Inferior parietal cortex (tissue), 1 donor: ENCODE results near the gene CAPN5.

ENCODE experiments used
- DNase-seq: peaks from one replicate; pipeline ENCODE4 v3.0.0-alpha.2; 2016; ENCODE audit errors: extremely low spot score

CAPN5 gene

DNA sequence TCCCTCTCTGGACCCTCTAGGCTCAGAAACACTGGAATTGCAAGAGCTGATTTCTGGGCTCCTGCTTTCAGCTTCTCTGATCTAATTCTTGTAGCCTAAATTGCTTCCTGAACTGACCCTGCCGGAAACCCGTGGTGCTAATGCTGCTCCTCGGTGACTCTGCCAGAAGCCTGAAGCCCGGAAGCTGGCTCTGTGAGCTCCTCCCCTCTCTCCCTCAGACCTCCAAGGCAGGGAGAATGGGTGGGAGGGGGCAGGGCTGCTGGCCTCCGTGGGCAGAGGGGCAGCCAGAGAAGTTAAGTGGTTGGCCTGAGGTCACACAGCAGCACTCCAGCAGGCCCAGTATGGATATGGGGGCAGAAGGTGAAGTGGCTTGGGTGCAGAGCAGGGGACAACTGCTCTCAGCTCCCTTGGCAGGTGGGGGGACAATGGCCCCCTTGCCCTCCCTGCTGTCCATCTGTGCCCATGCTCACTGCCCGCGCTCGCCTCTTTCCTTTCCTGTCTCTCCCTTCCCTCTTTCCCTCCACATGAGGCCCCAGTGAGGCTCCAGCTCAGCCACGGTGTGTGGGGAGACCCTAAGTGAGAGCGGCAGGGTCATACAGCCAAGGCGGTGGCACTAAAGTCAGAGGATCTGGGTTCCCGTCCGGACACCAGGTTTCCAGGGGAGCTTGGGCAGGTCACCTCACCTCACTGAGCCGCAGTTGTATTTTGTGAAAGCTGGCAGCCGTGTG is 16.2 kb downstream of the CAPN5 start:
- DNase-seq, result no peak

DNA sequence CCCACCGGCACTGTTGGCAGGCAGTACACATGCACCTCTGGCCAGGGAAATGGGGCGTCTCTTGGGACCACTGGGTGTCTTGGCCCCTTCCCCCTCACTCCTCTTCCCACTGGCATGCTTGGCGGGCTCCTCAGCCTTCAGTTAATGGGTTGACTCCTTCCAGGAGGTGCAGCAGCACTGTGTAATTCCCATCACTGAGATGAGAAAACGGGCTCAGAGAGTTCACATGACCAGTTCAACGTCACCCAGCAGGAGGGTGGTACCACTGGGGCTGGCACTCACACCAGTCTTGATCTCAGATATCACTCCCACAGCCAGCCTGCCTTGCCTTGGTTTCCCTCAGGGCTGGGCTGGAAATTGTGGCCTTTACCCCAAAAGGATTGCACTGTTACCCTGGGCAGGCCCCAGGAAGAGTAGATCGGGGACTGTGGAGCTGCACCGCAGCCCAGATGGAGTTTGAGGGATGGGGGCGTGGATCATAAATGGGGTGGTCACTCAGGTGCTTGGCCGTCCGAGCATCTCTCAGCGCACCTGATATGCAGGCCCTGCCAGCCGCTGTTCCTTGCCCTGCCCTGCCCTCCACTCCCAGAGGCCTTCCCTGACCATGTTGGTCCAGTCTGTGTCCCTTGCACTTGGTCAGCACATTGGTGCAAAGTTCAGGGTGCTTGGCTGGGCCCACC is 16.9 kb downstream of the CAPN5 start:
- no peak for DNase-seq

DNA sequence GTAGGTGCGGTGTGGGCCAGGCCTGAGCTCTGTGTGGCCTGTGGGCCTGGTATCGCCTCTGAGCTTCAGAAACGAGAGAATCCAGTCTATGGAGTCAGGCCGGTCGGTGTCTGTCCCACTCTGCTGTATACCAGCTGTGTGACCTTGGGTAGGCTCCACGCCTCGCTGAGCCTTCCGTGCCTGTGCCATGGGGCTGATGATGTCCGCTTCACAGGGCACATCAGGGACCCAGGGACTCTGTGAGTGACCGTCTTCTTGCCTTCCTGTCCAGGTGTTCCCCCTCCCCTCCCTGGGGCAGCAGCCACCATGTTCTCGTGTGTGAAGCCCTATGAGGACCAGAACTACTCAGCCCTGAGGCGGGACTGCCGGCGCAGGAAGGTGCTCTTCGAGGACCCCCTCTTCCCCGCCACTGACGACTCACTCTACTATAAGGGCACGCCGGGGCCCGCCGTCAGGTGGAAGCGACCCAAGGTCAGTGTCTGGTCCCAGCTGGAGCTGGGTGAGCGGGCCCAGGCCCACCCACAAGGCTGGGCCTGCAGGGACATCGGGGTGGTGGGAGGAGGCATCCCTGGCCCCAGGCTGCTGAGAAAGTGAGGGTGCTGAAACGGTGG is 17.9 kb downstream of the CAPN5 start:
- no peak for DNase-seq

- DNase-seq, result no peak
These were observed 18.9 kb downstream of the CAPN5 start for GRCh38 chr11:77085652-77086051.

DNA sequence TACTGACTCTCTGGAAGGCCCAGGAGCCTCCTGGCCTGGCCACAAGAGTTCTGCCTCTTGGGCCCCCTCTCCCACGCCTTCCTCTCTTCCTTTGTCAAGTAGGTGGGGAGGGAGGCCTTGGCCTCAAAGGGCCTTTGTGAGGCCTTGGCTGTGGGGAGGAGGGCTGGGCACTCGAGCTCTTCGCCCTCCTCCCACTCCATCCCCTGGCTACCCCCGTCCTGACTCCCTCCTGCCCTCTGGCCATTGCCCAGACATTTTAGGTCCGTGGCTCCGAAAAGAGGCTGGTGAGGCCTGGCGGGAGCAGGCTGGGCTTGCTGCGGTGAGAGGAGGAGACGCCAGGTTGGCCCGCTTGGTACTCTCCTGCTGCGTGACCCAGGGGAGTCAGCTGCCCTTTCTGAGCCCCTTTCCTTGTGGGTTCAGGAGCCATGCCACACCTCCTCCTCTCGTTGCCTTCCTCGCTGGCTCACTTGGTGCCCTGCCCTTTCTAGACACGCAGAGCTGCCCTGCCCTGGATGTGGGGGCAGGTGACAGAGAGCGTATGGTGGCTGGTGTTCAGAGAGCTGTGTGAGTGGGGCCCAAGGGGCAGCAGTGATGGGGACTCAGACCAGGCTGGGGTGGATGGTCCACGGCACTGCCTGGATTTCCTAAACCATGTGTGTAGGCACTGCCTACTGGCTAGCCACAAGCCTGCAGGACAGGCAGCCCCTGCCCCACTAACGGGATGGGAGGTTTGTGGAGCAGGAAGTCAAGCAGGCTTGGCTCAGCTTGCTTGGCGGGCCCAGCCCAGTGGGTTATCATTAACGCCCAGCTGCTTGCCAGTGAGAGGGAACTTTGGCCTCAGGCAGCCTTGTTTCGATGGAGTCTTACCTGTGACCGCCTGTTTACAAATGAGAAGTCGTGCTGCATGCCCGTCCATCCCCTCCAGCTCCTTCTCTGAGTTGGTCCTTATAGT is 20.0 kb downstream of the CAPN5 start:
- no peak for DNase-seq

- no peak for DNase-seq
These were observed 21.0 kb downstream of the CAPN5 start for GRCh38 chr11:77087723-77088225.

DNA sequence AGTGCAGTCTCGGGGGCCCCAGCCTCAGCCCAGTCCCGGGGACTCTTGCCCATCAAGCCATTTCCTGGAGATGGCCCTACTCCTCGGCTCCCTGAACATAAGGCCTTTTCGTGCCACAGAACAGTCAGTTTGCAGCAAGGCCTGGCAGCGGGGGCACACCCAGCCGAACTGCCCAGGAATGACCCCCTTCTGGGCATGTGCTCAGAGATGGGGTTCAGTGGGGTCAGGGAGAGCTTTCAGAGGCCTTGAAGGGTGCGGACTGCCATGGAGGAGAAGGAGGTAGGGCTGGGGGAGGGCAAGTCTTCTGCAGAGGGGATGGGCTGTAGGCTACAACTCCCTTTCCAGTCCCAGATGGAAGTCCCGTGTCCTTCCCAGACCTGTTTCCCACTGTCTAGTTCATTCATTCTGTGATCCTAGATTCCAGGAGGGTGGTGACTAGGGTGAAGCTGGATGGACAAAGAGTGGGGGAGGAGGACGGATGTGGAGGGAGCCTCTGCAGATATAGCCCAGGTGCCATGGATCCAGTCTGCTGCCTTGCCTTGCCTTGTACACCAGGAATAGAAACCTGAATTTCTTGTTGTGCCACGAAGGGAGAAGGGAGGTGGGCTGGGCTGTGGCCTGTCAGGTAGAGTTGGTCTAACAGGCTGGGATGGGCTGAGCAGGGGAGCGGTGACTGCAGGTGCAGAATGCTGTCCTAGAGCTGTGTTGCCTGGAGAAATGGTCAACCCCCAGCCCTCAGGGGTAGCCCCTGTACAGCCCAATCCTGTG is 21.6 kb downstream of the CAPN5 start:
- DNase-seq, result no peak

GRCh38 chr11:77089004-77089545 is 22.3 kb downstream of the CAPN5 start:
- no peak for DNase-seq

DNA sequence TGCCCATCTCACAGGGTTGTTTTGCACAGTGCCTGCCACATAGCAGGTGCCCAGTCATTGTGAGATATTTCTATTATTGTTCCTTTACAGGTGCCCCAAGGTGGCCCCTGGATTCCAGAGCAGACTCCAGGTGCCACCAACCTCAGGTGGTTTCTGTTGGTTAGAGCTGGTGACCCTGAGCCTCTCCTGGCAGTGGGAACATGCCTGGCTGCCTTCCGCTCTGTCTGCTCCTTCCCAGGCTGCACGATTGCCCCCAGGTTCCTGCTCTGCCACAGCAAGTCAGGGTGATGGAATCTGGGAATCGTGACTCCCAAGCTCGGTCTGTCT is 23.2 kb downstream of the CAPN5 start:
- DNase-seq, result no peak

DNA sequence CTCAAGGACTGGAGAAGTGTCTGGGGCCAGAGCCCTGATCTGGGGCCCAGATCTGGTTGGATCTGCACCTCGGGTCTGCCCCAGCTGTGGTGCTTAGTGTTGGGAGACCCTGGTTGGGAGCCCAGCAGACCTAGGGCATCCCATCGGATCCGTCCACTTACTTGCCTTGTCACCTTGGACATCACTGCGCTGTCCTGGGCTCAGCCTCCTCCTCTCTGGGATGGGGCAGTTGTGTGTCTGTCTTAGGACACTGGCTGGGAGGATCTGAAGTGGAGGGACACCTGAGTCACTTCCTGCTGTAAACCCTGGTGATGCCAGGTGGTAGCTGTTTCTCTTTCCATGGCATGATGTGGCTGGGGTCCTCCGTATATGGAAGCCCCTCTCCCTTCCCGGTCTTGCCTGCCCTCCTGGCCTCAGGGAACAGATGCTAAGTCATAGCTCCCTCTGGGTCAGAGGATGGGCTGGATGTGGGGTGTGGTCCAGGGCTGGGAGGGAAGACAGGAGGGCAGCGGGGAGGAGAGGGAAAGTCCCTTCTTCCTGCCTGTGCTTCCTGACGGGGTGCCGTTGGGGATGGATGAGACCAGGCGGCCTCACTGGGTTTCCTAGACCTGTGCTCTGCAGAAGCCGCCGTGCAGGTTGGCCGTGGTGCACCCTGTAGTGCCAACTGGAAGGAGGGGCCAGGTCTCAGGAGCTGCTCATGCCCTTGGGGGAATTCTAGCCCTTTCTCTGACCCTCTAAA is 23.8 kb downstream of the CAPN5 start:
- DNase-seq, result no peak

GRCh38 chr11:77091146-77091940 is 24.6 kb downstream of the CAPN5 start:
- peak; percentile 83 for DNase-seq

- DNase-seq, result no peak
These were observed 25.6 kb downstream of the CAPN5 start for GRCh38 chr11:77092382-77092781.

DNA sequence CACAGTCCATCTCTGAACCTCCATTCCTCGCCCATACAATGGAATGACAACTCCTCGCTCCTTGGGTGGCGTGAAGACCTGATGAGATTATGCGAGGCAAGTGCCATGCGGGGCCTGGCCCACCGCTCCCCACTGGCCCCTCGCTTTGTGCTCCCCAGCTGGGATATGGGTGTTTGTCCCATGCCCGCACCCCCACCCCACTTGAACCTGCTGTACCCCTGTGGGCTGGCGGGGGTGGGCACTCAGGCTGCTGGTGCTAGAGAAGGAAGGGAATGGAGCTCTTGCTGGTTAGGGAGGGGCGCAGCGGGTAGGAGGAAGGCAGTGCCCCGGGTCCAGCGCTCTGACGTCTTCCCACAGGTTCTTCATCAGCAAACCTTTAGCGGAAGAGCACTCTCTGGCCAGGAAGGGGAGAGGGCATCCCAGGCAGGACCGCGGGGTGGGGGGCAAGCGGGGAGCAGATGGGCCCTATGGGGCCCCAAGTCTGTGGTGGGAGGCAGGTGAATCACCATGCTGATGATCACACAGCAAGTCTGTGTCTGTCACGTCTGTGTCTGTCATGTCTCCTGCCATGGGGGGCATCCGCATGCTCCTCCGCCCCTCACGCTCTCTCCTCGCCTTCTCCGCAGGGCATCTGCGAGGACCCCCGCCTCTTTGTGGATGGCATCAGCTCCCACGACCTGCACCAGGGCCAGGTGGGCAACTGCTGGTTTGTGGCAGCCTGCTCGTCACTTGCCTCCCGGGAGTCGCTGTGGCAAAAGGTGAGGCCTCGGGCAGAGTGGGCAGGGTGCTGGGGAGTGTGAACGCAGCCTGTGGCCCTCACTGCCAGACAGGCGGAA is 26.5 kb downstream of the CAPN5 start:
- DNase-seq, result no peak

DNA sequence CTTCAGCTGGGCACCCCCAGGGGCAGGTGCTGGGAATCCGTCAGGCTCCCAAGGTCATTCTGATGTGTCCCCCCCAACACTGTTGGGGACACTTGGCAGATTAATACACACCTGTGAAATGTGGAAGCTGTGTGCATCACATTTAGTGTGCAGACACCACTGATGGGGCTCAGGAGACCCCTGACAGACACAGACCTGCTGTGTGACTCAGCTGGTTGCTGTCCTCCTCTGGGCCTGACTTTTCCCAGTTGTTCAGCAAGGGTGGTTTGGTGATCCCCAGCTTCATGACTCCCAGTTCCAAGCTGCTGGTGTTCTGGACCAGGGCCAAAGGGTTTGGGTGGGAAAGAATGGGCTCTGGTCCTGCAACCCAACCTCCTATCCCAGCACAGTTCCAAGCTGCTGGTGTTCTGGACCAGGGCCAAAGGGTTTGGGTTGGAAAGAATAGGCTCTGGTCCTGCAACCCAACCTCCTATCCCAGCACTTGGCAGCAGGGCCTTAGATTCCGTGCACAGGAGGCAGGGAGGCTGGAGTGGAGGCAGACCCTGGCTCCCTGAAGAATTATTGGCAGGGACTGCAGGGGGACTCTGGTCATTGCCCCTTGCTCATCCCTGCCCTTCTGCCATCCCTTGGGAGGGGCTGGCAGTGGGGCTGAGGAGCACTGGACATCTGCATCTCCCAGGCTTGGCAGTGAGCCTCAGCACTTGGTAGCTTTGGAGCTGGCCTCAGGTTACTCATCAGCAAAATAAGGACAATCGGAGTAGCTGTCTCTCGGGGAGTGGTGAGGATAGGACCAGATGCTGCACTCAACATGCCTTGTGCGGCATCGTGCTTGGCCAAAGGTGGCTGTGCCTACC is 27.4 kb downstream of the CAPN5 start:
- no peak for DNase-seq

- no peak for DNase-seq
These were observed 28.1 kb downstream of the CAPN5 start for GRCh38 chr11:77094841-77095365.

DNA sequence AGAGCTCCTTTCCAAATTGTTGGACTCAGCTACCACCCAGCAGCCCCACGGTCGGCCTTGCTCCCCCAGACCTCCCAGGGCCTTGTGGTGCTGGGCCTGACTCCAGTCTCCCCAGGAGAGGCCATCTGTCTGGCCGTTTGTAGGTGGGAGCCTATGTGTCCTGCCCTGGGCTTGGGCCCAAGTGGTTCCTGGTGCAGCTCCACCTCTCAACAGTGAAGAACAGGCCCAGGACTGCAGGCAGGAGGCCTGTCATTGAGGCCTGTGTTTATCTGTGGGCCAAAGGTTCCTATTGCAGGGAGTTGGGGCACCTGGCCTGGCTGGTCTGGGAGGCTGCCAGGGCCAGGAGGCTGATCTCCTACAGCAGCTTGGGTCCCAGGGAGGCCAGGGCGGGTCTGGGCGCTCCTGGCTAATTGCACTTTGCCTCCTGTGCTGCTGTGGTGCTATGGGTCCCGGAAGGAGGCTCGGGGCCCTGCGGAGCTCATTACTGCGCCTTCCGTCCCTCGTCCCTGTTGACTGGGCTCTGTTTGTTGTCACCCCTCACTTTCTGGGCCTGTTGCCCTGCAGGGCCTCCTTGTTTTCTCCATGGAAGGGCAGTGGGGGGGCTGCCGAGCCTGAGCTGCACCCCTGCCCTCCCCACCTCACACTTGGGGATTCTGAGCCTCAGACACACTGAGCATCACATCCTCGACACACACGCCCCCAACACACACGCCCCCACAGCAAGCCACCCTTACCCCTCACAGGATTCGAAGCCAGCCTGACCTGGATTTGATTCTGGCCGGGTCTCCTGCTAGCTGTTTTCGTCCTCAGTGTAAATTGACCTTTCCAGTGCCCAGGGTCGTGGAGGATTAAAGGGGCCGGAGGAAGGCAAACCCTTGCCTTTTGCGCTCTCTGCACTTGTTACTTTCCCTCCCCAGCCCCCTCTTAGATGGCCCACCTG is 29.1 kb downstream of the CAPN5 start:
- no peak for DNase-seq
